Immature natural killer cell (primary cell): ENCODE results near the gene CLDN3. TPM values are rescaled to one million over a fixed set of nuclear protein-coding genes. Genes with fewer than 3 reads are reported as not detected.
A peak's percentile ranks its signal among the peaks of the same experiment; 100 is the strongest.
"Not testable (repeated sequence)": the region's sequence is repeated elsewhere in the genome, so short reads cannot be mapped to it uniquely, and the experiment has no call there.

Source experiments
- DNase-seq, 3 donors: peaks; one replicate each; pipeline ENCODE4 v3.0.0; 2022; ENCODE audit warnings: mixed read lengths in 1 of 3
- H3K27ac Mint-ChIP-seq, 6 donors: one replicate each; pipeline ENCODE4 v1.8.0; 2020; ENCODE audit warnings: mixed read lengths in 6 of 6, mild to moderate bottlenecking in 5 of 6, inconsistent platforms in 4 of 6, moderate library complexity in 3 of 6
- H3K27me3 Mint-ChIP-seq, 3 donors: one replicate each; pipeline ENCODE4 v1.8.0; 2020 to 2021; ENCODE audit warnings: low read depth in 3 of 3, mild to moderate bottlenecking in 3 of 3, mixed read lengths in 3 of 3, moderate library complexity in 3 of 3, inconsistent platforms in 1 of 3
- H3K36me3 Mint-ChIP-seq, 3 donors: one replicate each; pipeline ENCODE4 v1.8.0; 2020; ENCODE audit warnings: mixed read lengths in 3 of 3, inconsistent platforms in 2 of 3, mild to moderate bottlenecking in 2 of 3
- H3K4me1 Mint-ChIP-seq, 2 donors: one replicate each; pipeline ENCODE4 v1.8.0; 2020; ENCODE audit warnings: inconsistent platforms in 2 of 2, mild to moderate bottlenecking in 2 of 2, mixed read lengths in 2 of 2, moderate library complexity in 1 of 2
- H3K4me3 Mint-ChIP-seq, 5 donors: one replicate each; pipeline ENCODE4 v1.8.0; 2020; ENCODE audit warnings: mild to moderate bottlenecking in 5 of 5, mixed read lengths in 5 of 5, inconsistent platforms in 3 of 5, moderate library complexity in 3 of 5
- H3K9me3 Mint-ChIP-seq, 6 donors: one replicate each; pipeline ENCODE4 v1.8.0; 2020; ENCODE audit warnings: mild to moderate bottlenecking in 6 of 6, mixed read lengths in 6 of 6, inconsistent platforms in 4 of 6, moderate library complexity in 3 of 6
- polyA plus RNA-seq, 3 donors: library from polyadenylated mRNA; unstranded; fragments of 300-500 nt; fragmentation: Illumina TruSeq; gene quantifications; one replicate each; pipeline ENCODE4 v1.2.3, GENCODE V29; 2021

Gene CLDN3, protein sequence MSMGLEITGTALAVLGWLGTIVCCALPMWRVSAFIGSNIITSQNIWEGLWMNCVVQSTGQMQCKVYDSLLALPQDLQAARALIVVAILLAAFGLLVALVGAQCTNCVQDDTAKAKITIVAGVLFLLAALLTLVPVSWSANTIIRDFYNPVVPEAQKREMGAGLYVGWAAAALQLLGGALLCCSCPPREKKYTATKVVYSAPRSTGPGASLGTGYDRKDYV
- polyA plus RNA-seq = not detected

DNA sequence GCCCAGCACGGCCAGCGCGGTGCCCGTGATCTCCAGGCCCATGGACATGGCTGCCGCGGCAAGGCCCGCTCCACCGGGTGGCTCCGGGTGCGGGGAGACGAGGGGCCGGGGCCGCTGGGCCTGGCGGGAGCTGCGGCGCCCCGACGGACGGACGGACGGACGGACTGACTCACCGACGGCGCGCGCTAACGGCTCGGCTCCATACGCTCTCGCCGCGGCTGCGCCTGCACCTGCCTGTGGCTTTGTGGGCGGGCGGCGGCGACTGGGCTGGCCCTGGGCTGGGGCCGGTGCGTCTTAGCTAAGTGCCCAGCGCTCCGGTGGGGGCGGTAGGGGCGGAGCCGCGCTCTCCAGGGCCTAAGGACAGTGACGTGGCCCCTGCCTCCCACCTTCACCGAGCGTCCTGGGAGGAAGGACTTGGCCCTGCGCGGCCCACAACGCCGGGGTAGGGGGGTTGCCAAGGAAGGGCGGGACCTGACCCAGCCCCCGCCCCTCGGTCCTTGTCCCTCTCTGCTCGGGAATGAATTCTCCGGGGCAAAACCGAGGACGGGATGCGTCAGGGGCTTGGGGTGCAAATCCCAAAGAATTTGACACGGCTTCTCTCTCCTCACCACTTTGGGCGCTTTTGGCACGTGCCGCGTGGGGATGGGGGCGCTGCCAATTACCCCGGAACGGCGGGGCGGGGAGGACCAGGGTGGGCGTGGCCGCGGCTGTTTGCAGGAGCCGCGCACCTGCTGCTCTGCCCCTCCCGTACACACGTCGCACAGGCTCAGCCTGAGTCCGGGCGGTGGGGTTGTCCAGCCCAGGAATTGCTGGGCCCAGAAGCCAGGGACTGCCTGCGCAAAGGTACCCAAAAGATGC, at the start of gene CLDN3:
Gene CLDN3 (minus strand): TSS at position 269 of the 858 bp plus-strand sequence. CDS start 221 bp downstream, at position 48.
- Mint-ChIP-seq H3K4me3 (no peak within 1 kb of the TSS), H3K27me3 (peaks cover 4 to 17% (median 10%) of the 10 kb centered on the region in 3 donors), H3K27ac (no peak within 1 kb of the TSS), H3K36me3 (no peaks in the 10 kb centered on the region), H3K4me1 (no peaks in the 10 kb centered on the region), H3K9me3 (no peaks in the 10 kb centered on the region)
- no peak for DNase-seq

DNA sequence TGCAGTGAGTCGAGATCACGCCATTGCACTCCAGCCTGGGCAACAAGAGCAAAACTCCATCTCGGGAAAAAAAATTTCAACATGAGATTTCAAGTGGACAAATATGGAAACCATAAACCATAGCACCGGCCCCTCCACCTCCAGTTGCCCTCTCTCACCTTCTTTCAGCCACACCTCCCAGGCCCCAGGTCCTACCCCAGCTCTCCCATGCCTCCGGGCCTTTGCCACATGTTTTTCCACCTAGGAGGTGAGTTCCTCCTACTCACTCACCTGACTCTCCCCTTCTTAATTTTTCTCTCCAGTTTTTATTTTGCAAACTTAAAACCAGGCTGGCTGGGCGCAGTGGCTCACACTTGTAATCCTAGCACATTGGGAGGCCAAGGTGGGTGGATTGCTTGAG, 47.1 kb upstream of the CLDN3 start:
- no peak for DNase-seq
- H3K4me3 Mint-ChIP-seq = no peak overlapping the region
- H3K9me3 Mint-ChIP-seq = no peaks in the 10 kb centered on the region
- H3K36me3 Mint-ChIP-seq = no peaks in the 10 kb centered on the region
- H3K27me3 Mint-ChIP-seq = peaks cover 4 to 10% (median 6%) of the 10 kb centered on the region in 3 donors
- H3K4me1 Mint-ChIP-seq = no peaks in the 10 kb centered on the region
- no peak overlapping the region for H3K27ac Mint-ChIP-seq

DNA sequence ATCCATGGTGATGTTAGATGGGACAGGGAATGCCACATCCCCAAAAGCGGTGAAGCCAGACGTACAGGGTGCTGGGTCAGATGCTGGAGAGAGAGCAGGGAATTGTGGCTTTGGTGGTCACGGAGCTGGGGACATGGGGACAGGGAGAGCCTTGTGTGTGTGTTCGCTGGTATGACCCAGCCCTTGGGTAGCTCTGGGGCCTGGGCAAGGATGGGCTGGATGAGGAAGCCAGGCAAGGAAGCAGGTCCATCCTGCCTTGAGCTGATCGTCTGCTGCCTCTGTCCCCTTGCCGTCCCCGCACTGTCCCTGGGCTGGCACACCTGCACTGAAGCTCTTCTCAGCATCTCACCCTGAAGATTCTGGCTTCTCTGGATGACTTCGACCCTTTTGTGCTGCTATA, 45.4 kb upstream of the CLDN3 start:
- no peak for DNase-seq
- no peaks in the 10 kb centered on the region for H3K4me1 Mint-ChIP-seq
- H3K27ac Mint-ChIP-seq = no peak overlapping the region

DNA sequence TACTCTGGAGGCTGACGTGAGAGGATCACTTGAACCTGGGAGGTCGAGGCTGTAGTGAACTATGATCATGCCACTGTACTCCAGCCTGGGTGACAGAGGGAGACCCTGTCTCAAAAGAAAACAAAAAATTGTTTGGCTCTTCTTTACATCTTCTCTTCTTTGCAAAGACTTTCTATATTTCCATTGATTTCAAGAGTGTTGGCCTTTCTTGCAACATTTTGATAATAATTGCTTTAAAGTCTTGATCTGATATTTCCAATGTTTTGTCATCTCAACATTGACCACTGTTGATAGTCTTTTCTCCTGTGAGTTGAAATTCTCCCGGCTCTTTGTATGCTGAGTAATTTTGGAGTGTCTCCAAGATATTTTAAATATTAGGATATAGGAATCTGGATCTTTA, 42.9 kb upstream of the CLDN3 start:
- no peak overlapping the region for H3K4me3 Mint-ChIP-seq
- no peaks in the 10 kb centered on the region for H3K9me3 Mint-ChIP-seq
- no peaks in the 10 kb centered on the region for H3K36me3 Mint-ChIP-seq
- DNase-seq = no peak
- no peak overlapping the region for H3K27ac Mint-ChIP-seq
- peaks cover 3 to 12% (median 3%) of the 10 kb centered on the region in 3 donors for H3K27me3 Mint-ChIP-seq
- no peaks in the 10 kb centered on the region for H3K4me1 Mint-ChIP-seq

More for the DNA sequence above, 45.4 kb upstream of the CLDN3 start:
- Mint-ChIP-seq H3K4me3 (no peak overlapping the region), H3K36me3 (no peaks in the 10 kb centered on the region), H3K27me3 (peaks cover 2 to 13% (median 5%) of the 10 kb centered on the region in 3 donors), H3K9me3 (no peaks in the 10 kb centered on the region)

DNA sequence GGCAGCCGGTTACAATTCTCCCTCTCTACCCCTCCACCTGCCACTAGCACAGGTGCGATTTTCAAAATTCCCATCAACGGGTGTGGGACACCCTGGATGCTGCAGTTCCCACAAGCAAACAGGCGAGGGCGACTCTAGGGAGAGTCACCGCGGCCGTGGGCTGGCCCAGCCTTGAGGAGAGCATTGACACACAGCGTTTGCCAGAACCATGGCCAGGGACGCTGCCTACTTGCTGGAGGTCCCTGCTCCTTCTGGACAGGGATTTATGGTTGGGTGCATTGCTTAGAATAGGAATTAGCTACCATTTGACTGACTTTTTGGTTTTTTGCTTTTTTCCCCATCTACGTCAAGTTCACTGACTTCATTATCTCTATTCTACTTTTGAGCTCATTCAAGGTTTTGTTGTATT, 41.7 kb upstream of the CLDN3 start:
- DNase-seq = peak; percentile 4 to 25 (median 12)
- Mint-ChIP-seq H3K27me3 (peaks cover 3 to 9% (median 4%) of the 10 kb centered on the region in 3 donors), H3K4me3 (no peak overlapping the region), H3K9me3 (no peaks in the 10 kb centered on the region), H3K27ac (no peak overlapping the region), H3K4me1 (no peaks in the 10 kb centered on the region), H3K36me3 (no peaks in the 10 kb centered on the region)

DNA sequence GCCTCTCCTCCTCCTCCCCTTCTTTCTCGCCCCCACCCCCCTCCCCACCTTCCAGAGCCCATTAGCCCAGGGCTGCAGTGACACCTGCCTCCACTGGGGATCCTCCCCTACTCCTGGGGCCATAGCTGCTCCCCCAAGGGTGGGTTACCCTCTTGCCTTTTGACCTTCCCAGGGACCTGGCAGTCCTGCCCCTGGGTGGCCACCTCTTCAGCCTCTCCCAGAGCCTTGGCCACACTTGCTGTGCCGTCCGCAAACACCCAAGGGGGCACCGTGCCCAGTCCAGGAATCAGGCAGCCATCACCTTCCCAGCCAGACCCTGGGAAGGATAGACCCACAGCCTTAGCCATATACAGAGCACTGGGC, 40.9 kb upstream of the CLDN3 start:
- no peak for DNase-seq
- Mint-ChIP-seq H3K4me1 (no peaks in the 10 kb centered on the region), H3K27me3 (peaks cover 3 to 9% (median 4%) of the 10 kb centered on the region in 3 donors), H3K27ac (no peak overlapping the region), H3K4me3 (no peak overlapping the region), H3K9me3 (no peaks in the 10 kb centered on the region), H3K36me3 (no peaks in the 10 kb centered on the region)

DNA sequence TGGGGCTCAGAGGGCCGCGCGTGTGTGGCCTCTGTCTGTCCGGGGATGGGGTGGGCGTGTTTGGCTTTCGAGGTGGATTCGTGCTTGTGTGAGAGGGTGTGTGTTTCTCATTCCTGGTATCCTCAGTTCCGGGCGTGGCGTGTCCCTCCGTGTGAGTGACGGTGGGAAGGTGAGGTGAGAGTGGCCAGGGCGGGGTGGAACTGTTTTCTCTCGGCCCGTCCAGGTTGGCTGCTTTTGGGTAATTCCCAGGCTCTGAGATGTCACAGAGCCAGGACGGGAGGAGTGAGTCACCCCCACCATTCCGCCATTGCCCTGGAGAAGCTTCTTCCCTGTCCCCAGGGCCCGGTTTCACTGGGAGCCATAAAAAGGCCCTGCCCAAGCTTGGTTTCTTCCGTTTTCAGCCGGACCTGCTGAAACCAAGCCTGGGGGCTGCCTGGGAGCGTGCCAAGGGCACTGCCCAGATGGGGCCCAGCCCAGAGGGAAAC, 39.4 kb upstream of the CLDN3 start:
- no peak for DNase-seq
- Mint-ChIP-seq H3K4me3 (no peak overlapping the region), H3K36me3 (no peaks in the 10 kb centered on the region), H3K27me3 (peaks cover 3 to 9% (median 4%) of the 10 kb centered on the region in 3 donors), H3K27ac (no peak overlapping the region), H3K4me1 (no peaks in the 10 kb centered on the region), H3K9me3 (no peaks in the 10 kb centered on the region)

DNA sequence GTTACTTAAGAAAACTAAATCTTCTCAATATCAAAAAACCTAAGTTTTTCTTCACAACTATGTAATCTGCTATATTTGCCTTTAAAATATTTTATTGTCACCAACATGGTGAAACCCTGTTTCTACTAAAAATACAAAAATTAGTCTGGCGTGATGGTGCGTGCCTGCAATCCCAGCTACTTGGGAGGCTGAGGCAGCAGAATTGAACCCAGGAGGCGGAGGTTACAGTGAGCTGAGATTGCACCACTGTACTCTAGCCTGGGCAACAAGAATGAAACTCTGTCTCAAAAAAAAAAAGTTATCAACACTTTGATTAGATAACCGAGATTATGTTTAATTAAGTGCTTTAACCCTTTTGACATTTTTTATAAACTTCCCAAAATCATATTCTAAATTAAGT, 32.4 kb upstream of the CLDN3 start:
- Mint-ChIP-seq H3K27ac (no peak overlapping the region), H3K9me3 (peaks cover 0 to 3% (median 0%) of the 10 kb centered on the region in 6 donors), H3K36me3 (no peaks in the 10 kb centered on the region), H3K4me1 (no peaks in the 10 kb centered on the region), H3K4me3 (no peak overlapping the region), H3K27me3 (peaks cover 2 to 5% (median 3%) of the 10 kb centered on the region in 3 donors)
- DNase-seq = no peak

DNA sequence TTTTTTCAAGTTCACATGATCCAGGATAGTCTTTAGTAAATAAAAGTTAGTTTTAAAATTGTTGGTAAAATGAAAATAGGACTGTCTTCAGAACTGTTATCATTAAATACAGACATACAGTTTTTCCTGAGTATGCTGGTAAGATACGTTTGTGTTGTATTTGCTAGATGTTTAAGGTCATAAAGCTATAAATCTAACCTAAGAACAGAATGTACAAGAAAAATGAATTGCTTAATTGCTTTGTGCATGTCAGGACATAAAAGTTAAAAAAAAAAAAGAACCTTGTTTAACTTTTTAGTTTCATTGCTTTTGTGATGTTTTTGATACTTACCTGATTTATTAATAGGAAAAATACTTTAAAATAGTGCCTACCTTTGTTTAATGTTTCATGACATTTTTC, 31.5 kb upstream of the CLDN3 start:
- DNase-seq = no peak

DNA sequence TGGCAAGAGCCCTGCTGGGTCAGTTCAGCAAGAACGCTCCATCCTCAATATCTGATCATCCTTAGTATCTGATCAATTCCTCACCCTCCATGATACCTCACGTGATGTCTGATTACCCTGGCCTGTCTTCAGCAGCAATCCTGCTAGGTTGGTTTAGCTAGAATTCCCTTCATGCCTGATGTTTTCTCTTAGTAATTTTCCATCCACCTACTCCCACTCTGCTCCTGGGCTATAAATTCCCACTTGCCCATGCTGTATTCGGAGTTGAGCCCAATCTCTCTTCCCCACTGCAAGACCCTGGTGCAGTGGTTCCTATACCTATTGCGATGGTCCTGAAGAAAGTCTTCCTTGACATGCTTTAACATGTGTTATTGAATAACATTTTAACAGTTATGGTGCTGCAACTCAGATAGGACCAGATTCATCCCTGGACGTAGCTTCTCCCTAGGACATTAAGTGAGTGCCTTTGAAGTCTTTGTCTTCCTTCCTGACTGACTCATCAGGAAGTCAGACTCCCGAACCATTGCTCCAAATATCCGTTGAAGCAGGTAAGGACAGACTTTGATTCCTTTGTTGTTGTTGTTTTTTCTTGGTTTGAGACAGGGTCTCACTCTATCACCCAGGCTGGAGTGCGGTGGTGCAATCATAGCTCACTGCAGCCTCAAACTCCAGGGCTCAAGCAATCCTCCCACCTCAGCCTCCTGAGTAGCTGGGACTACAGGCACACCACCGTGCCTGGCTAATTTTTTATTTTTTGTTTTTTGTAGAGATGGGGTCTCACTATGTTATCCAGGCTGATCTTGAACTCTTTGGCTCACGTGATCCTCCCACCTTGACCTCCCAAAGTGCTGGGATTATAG, 29.4 kb upstream of the CLDN3 start:
- Mint-ChIP-seq H3K4me3 (no peak overlapping the region), H3K36me3 (no peaks in the 10 kb centered on the region), H3K9me3 (peaks cover 0 to 3% (median 0%) of the 10 kb centered on the region in 6 donors), H3K4me1 (no peaks in the 10 kb centered on the region), H3K27me3 (peaks cover 2 to 5% (median 4%) of the 10 kb centered on the region in 3 donors), H3K27ac (no peak overlapping the region)
- no peak for DNase-seq

More for the DNA sequence above, 31.5 kb upstream of the CLDN3 start:
- Mint-ChIP-seq H3K4me1 (no peaks in the 10 kb centered on the region), H3K27ac (no peak overlapping the region), H3K27me3 (peaks cover 2 to 5% (median 3%) of the 10 kb centered on the region in 3 donors), H3K9me3 (peaks cover 0 to 3% (median 0%) of the 10 kb centered on the region in 6 donors), H3K4me3 (no peak overlapping the region), H3K36me3 (no peaks in the 10 kb centered on the region)

DNA sequence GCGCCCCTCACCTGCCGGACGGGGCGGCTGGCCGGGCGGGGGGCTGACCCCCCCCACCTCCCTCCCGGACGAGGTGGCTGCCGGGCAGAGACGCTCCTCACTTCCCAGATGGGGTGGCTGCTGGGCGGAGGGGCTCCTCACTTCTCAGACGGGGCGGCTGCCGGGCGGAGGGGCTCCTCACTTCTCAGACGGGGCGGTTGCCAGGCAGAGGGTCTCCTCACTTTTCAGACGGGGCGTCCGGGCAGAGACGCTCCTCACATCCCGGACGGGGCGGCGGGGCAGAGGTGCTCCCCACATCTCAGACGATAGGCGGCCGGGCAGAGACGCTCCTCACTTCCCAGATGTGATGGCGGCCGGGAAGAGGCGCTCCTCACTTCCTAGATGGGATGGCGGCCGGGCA, 27.1 kb upstream of the CLDN3 start:
- H3K27ac Mint-ChIP-seq, H3K27me3 Mint-ChIP-seq, H3K36me3 Mint-ChIP-seq, DNase-seq, H3K9me3 Mint-ChIP-seq, H3K4me3 Mint-ChIP-seq, H3K4me1 Mint-ChIP-seq: not testable (repeated sequence)

DNA sequence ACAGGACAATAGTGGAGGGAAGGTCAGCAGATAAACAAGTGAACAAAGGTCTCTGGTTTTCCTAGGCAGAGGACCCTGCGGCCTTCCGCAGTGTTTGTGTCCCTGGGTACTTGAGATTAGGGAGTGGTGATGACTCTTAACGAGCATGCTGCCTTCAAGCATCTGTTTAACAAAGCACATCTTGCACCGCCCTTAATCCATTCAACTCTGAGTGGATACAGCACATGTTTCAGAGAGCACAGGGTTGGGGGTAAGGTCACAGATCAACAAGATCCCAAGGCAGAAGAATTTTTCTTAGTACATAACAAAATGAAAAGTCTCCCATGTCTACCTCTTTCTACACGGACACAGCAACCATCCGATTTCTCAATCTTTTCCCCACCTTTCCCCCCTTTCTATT, 26.6 kb upstream of the CLDN3 start:
- H3K4me1 Mint-ChIP-seq, H3K27me3 Mint-ChIP-seq, DNase-seq, H3K4me3 Mint-ChIP-seq, H3K27ac Mint-ChIP-seq, H3K36me3 Mint-ChIP-seq, H3K9me3 Mint-ChIP-seq: not testable (repeated sequence)

DNA sequence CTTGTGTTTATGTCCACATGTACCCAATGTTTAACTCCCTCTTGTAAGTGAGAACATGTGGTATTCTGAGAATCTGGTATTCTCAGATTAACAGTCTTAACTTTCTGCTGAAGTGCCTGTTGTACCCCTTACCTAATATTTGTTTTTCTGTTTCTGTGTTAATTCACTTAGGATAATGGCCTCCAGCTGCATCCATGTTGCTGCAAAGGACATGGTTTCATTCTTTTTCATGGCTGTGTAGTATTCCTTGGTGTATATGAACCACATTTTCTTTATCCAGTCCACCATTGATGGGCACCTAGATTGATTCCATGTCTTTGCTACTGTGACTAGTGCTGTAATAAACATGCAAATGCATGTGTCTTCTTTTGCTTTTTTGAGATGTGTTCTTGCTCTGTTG, 25.1 kb upstream of the CLDN3 start:
- DNase-seq, H3K27ac Mint-ChIP-seq: not testable (repeated sequence)

More for the DNA sequence above, 25.1 kb upstream of the CLDN3 start:
- H3K27me3 Mint-ChIP-seq, H3K36me3 Mint-ChIP-seq, H3K9me3 Mint-ChIP-seq, H3K4me3 Mint-ChIP-seq, H3K4me1 Mint-ChIP-seq: not testable (repeated sequence)
